GM12865 (cell line): ENCODE measurements around the gene RUNX1.

ENCODE experiments used
- DNase-seq: peaks from one replicate; pipeline ENCODE4 v3.0.0; 2010; ENCODE audit warnings: low read depth
- H3K4me3 ChIP-seq: 2 replicates; pipeline ENCODE4 v1.5.1; 2011; ENCODE audit warnings: mild to moderate bottlenecking, low read depth, low read length, control low read depth
- CTCF ChIP-seq: IDR thresholded peaks from 2 replicates; pipeline ENCODE4 v1.5.1; 2011; ENCODE audit warnings: low read length, control low read depth, low read depth, inconsistent platforms; ENCODE audit not compliant: insufficient read depth; ENCODE audit errors: missing control alignments

The RUNX1 gene

GRCh38 chr21:34924194-34924593 lies 124.9 kb downstream of the RUNX1 start:
- TF ChIP-seq CTCF = no peak
- no peak overlapping the region for H3K4me3 ChIP-seq
- DNase-seq = no peak

GRCh38 chr21:34923626-34924025 lies 125.5 kb downstream of the RUNX1 start:
- no peak for DNase-seq
- TF ChIP-seq CTCF = no peak
- no peak overlapping the region for H3K4me3 ChIP-seq

GRCh38 chr21:34923202-34923601 lies 125.9 kb downstream of the RUNX1 start:
- no peak for TF ChIP-seq CTCF
- no peak for DNase-seq

GRCh38 chr21:34922479-34922878 lies 126.6 kb downstream of the RUNX1 start:
- no peak for TF ChIP-seq CTCF
- no peak overlapping the region for H3K4me3 ChIP-seq
- DNase-seq = no peak

More at GRCh38 chr21:34923202-34923601, 125.9 kb downstream of the RUNX1 start:
- no peak overlapping the region for H3K4me3 ChIP-seq

- no peak overlapping the region for H3K4me3 ChIP-seq
- no peak for TF ChIP-seq CTCF
- DNase-seq = no peak
Observed at GRCh38 chr21:34921151-34921550, 128.0 kb downstream of the RUNX1 start.

GRCh38 chr21:34919406-34919805 lies 129.7 kb downstream of the RUNX1 start:
- TF ChIP-seq CTCF = no peak
- no peak overlapping the region for H3K4me3 ChIP-seq
- DNase-seq = no peak

- no peak overlapping the region for H3K4me3 ChIP-seq
- TF ChIP-seq CTCF = no peak
- no peak for DNase-seq
Observed at GRCh38 chr21:34916446-34916845, 132.7 kb downstream of the RUNX1 start.
